ENCODE data around the gene OXA1L. TPM values are rescaled to one million over a fixed set of nuclear protein-coding genes. Genes with fewer than 3 reads are reported as not detected.
"Not testable (repeated sequence)": the region's sequence is repeated elsewhere in the genome, so short reads cannot be mapped to it uniquely, and the experiment has no call there.

The OXA1L gene
- total RNA-seq, 1 experiment from 2014 or later = 207 TPM

DNA sequence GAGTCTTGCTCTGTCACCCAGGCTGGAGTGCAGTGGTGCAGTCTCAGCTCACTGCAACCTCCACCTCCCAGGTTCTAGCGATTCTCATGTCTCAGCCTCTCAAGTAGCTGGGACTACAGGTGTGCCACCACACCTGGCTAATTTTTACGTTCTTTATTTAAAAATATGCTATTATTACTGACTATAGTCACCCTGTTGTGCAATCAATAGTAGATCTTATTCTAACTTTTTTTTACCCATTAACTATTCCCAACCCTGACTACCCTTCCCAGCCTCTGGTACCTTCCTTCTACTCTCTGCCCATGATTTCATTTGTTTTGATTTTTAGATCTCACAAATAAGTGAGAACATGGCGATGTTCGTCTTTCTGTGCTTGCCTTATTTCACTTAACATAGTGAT is 2.5 kb downstream of the OXA1L start:
- no peak for DNase-seq (ENCODE audit: low read depth)

DNA sequence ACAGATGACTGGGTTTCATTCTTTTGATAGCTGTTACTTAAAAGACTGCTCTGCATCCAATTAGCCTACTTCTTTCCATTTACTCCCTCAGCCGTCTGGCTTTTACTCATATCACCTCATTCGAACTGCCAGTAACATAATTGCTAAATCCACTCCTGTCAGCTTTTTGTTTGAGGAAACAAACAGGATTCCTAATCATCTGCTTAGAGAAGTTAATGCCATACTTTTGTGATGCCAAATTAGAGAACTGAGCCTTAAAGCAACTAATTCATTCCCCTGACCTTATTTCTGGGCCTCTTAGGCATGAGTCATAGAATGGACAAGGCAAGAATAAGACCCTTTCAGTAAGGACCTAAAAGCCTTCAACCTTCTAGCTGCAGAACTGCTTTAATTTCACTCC is 2.9 kb downstream of the OXA1L start:
- DNase-seq (ENCODE audit: low read depth) = no peak

DNA sequence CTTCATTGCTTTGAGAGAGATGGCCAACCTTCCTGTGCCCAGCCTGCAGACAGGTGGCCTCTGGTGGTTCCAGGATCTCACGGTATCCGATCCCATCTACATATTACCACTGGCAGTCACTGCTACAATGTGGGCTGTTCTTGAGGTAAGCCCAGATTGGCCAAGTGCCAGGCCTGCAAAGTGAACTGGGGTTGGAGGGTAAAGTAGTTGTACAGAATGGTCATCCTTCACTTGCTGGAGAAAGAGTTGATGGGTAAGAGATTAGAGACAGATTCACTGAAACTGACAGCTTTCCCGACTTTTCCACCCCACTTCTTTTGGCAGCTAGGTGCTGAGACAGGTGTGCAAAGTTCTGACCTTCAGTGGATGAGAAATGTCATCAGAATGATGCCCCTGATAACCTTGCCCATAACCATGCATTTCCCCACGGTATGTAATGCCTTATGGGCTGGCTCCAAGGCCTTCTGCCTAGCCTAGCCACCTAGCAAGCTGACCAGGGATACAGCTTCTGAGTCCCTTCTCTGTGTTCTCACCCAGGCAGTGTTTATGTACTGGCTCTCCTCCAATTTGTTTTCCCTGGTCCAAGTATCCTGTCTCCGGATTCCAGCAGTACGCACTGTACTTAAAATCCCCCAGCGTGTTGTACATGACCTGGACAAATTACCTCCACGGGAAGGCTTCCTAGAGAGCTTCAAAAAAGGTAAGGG is 4.1 kb downstream of the OXA1L start:
- DNase-seq (ENCODE audit: low read depth) = no peak

DNA sequence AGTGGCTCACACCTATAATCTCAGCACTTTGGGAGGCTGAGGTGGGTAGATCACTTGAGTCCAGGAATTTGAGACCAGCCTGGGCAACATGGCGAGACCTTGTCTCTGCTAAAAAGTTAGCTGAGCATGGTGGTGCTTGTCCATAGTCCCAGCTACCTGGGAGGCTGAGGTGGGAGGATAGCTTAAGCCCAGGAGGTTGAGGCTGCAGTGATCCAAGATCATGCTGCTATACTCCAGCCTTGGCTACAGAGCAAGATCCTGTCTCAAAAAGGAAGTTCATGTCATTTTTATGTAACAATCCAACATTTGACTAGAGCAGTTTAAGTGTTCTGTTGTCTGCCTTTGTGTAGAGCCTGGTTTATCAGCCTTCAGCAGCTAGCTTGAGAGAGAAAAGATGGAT is 6.2 kb downstream of the OXA1L start:
- no peak for DNase-seq (ENCODE audit: low read depth)

DNA sequence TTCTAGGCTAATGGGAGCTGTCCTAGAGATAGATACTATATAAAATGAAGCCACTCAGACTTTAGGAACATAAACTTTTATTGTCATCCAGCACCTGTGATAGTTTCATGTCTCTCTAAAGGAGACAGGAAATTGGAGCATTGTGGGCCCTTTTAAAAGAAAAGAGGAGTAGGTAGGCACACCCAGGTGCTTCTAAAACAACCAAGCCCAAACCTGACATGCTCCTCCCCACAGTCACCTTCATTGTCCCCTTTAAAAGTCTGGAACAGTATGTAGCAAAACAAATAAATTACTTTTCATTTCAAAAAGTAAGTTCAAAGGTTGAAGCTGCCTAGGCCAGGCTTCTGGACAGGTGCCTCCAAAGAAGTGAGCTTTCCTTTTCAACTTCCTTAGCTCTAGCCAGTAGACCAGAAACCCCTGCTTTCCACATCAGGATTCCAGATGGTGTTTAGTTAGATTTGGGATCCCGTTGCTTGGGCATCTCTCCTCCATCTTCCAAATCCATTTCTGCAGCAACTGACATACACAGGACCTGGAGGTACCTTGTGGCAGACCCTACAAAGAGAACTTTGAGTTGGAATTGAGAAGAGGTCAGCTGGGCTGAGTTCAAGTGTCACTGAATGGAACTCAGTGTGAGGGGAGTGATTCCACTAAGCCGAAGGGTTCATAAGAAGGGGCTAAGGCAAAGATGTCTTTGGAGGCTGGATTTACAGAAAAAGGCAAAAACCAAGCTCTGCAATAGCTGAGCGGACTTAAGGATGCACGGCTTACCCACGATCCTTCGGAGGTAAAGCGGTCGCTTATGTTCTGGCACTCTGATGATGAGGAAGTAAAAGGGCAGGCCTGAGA is 6.9 kb downstream of the OXA1L start:
- no peak for DNase-seq (ENCODE audit: low read depth)

DNA sequence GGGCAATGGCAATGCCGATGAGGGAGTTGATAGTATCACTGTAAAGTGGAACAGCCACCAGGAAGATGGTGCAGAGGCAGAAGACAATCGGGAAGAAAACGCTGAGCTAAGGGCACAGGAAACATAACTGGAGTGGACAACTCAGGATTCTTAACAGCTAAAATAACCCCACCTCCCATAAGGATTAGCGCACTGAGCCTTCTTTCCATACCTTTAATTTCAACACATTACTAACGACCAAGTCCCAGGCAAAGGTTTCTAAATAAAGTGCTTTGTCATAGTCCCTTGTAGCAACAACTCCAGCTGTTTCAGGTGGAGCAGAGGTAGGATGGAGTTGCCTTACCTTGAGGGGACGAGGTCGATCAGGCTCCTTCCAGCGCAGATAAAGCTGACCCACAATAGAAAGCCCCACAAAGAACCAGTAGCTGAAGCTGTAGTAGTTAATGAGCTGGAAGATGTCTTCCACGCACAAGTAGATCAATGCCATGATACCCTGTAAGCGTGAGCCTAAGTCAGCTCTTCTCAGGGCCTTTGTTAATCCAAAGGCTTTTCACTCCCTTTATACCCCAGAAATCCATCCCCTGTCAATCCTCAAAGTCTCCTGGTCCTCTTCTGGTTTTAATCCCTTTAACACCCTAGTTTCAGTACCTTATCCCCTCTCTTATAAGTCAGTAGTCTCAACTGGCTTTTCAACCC is 7.7 kb downstream of the OXA1L start:
- no peak for DNase-seq (ENCODE audit: low read depth)

DNA sequence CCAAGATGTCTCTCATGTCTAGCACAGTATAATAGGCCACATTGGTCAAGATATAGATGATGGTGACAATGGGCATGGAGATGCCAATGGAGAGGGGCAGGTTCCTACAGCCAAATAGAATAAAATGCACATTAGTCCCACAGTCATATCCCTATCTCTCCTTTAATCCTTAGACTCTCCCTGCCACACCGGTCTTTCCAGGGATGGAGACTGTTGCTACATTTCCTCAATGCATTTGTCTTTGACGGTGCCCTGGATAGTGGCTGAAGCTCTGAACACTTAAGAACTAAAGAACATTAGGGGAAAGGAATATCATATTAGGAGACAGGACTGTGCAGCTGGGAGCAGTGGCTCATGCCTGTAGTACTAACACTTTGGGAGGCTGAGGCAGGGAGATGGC is 9.7 kb downstream of the OXA1L start:
- no peak for DNase-seq (ENCODE audit: low read depth)

DNA sequence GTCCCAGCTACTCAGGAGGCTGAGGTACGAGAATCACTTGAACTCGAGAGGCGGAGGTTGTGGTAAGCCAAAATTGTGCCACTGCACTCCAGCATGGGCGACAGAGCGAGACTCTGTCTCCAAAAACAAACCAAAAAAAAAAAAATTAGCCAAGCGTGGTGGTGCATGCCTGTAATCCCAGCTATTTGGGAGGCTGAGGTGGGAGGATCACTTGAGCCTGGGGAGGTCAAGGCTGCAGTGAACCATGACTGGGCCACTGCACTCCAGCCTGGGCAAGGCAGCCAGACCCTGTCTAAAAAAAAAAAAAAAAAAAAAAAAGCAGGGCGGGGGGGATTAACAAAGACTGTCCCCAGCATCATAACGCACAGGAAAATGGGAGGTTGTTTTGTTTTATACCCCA is 10.4 kb downstream of the OXA1L start:
- DNase-seq (ENCODE audit: low read depth) = not testable (repeated sequence)

DNA sequence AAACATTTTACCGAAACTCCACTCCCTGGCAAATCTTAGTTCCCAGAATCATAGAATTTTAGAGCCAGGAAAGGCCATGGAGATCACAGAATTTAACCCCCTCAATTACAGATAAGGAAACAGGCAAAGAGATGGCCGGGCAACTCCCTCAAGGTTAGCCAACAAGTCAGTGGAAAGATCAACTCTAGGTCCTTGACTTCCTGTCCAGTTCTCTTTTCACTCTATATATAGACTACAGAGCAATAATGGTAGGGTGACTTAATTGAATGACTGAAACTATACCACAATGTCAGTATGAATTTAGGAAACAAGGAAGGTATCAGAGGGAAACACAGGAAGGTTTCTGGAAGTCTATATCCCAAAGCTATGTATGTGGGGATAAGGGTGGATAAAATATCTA is 11.6 kb downstream of the OXA1L start:
- no peak for DNase-seq (ENCODE audit: low read depth)

DNA sequence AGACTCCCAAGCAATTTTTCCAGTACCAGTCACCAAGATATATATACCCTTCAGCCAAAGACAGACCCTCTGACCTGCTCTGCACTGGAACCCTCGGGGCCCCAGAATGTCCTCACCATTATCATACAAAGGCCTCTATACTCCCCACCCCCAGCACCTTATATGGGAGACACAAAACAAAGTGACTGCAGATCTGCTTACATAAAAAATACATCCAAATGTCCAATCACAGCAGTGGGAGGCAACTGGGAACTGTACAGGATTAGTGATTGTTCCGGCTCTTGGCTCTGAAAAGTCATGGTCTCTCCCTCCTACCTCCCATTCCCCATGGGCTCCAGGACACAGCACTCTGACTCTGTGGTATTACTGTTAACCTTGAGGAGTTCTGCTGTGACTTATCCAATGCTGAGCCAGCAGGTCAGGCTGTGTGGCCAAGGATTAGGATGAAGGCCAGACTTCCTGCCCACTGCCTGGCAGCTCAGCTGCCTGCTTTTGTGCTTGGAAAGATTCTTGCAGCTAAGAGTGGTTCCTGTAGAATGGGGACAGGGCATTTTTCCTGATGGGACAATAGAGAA is 13.7 kb downstream of the OXA1L start:
- DNase-seq (ENCODE audit: low read depth) = peak; percentile 41

DNA sequence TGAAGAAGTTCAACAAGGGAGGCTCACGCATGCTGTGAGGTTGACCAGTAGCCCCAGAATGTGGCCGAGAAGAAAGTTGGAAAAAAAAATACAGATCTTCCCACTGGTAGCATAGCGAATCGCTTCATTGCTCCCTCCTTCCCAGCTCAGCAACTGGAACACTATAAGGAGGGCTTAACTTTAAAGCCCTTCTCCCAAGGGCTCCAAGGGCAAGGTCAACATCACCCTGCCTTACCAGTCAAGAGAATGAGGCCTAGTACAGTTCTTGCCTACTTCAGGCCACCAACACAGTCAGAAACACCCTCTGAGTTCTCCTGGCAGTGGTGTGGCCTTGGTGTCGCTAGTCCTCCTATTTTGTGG is 14.4 kb downstream of the OXA1L start:
- DNase-seq (ENCODE audit: low read depth) = no peak

DNA sequence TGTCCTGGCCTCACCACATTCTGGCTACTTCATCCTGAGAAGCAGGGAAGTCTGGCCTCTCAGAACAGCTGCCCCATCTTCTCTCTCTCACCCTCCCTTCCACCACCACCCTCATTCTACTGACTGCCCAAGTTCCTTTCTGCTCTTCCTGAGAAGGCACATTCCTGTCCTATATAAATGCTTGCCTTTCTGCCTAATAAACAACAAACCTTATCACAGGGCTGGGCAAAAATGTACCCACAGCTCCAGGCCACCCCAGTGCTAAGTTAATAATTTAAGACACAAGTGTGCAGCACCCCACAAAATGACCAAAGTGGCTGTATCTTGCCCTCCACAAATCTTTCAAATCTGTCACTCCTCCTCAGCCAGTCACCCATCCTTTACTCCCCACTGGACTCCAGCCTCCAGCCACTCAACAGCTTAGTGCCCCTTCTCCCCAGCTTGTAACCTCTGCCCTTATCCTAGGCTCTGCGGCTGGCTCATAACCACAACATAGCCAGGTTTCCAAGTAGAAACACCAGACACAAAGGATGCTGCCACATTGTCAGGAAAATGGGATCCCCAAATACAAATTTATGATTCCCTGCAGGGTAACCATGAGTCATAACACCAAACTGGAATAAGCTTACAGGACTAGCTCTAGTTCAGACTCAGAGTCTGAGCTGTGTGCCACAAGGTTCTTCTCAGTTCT is 15.0 kb downstream of the OXA1L start:
- peak; percentile 69 for DNase-seq (ENCODE audit: low read depth)

DNA sequence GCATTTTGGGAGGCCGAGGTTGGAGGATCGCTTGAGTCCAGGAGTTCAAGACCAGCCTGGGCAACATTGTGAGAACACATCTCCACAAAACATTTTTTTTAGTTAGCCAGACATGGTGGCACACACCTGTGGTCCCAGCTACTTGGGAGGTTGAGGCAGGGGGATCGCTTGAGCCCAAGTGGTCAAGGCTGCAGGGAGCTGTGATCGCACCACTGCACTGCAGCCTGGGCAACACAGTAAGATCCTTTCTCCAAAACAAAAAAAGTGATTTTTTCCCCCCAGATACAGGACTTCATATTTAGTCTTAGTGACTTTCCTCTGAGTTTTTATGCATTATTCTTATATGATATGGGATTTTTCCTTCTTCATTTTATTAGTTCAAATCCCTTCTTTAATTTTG is 20.2 kb downstream of the OXA1L start:
- DNase-seq (ENCODE audit: low read depth) = no peak

DNA sequence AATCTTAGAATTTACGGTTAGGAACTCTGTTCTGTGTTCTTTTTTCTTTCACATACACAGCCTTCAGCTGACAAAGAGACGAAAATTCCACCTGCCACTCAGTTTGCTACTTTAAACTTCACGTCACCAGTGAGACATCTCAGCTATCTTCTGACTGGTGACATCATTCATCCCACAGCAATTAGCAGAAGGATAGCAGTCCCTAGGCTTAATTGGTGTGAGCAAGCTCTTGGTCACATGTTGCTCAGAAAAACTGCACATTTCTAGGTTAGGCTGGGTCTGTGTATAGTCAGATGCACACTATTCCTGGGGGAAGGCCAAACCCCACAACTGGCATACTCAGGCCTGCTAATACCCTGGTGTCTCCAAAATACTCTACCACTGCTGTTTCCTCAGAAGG is 24.8 kb downstream of the OXA1L start:
- peak; percentile 67 for DNase-seq (ENCODE audit: low read depth)

DNA sequence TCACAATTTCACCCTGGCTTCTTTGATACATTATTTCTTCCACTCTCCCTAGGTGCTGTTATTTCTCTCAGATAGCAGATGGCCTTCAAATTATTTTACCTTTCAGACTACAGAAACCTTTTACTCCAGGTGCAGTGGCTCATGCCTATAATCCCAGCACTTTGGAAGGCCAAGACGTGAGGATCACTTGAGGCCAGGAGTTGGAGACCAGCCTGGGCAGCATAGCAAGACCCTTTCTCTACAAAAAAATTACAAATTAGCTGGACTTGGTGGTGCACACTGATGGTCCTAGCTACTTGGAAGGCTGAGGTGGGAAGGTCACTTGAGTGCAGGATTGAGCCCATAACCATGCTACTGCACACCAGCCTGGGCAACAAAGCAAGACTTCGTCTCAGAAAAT is 25.7 kb downstream of the OXA1L start:
- DNase-seq (ENCODE audit: low read depth) = no peak

DNA sequence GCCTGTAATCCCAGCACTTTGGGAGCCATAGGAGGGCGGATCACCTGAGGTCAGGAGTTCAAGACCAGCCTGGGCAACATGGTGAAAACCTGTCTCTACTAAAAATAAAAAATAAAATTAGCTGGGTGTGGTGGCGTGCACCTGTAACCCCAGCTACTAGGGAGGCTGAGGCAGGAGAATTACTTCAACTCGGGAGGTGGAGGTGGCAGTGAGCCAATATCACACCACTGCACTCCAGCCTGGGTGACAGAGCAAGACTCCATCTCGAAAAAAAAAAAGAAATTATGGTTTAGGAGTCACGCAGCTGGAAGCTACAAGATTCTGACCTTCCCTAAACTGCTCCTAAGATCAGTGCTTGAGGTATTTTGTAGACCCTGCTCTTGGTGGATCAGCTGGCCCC is 27.1 kb downstream of the OXA1L start:
- not testable (repeated sequence) for DNase-seq (ENCODE audit: low read depth)

DNA sequence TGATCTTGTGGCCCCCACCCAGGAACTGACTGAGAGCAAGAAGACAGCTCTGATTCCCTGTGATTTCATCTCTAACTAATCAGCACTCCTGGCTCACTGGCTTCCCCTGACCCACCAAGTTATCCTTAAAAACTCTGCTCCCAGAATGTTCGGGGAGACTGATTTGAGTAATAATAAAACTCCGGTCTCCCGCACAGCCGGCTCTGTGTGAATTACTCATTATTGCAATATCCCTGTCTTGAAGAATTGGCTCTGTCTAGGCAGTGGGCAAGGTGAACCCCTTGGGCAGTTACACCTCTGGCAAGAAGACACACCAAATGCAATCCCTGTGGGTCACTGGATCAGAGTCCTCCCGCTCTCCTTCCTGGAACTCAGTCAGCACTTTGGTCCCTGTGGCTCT is 27.5 kb downstream of the OXA1L start:
- DNase-seq (ENCODE audit: low read depth) = no peak

DNA sequence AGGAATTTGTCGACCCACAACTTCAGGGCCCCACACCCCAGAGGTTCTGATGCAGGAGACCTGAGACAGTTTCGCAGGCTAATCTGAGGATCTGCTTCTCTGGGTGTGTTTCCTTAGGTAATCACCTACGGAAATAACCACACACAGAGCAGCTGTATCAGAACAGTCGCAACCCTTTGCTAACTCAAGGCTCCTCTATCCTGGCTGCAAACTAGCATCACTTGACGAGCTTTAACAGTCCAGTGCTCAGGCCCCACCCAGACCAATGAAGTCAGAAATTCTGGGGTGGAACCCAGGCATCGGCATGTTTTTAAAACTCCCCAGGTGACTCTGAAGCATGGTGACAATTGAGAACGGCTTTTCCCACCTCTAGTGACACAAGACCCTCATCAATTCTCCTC is 28.1 kb downstream of the OXA1L start:
- DNase-seq (ENCODE audit: low read depth) = no peak

DNA sequence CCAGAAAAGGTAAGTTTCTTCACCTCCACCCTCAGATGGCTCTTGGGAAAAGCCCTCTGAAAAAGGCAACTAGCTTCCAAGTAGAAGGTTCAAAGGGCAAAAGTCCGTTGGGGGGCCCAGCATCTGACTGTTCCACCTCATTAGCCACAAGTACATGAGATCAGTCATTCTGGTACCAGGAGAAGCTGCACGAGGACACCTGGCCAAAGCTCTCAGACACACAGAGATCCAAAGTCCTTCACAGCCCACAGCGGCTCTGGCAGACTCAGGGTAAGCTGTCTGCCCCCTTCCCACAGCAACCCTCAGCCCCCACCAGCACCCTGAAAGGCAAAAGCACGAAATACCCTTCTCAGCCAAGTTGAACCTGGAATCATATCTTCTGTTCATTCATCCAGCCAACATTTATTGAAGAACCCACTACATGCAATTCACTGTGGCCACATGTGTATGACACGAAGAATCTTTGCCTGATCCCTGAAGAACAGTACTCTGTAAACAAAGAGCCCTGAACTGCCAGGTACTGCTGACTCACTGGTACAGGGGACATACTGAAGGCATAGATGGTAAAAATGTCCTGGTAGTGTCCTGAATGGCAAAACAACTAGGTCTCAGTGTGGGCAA is 29.7 kb downstream of the OXA1L start:
- no peak for DNase-seq (ENCODE audit: low read depth)

DNA sequence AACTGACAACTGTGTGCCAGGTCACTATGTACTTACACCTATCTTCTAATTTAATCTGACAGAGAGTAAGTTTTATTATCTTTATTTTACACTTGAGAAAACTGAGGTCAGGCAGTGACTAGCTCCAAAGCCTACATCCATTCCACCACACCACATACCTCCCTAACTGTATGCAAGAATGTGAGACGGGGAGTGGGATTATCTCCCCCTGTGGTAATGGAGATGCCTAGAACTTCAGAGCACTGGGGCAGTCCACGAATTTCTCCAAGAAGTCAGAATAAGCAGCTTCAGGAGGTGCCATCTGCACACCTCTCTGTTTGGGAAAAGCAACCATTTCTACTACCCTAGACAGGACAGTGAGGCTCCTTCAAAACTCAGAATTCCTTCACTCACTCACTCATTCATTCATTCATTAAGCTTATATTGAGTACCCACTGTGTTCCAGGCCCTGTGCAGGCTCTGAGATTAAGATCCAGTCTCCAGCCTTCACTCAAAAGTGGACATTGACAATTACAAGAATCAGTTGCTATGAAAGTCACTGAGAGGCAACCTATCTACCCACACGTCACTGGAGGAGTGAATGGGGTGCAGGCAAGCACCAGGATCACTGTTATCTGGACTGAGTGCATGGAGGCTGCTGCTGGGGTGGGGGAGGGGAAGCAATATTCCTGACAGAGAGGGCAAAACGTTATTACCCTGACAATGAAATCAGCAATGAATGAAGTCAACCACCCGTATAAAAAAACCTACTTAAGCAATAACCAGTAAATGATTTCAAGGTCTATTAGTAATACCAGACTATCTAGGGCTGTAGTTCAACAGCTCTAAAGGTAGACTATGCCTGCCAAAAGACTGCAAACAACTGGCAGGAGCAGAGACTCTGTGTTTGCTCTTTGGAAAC is 30.8 kb downstream of the OXA1L start:
- DNase-seq (ENCODE audit: low read depth) = no peak
